CD4-positive, alpha-beta T cell treated with Interleukin-4 for 1 hour (primary cell): ENCODE results near the gene NCAN.

Experiments
- DNase-seq, 2 donors: peaks; one replicate each; pipeline ENCODE4 v3.0.0-alpha.2; 2020 to 2022

The NCAN gene

GRCh38 chr19:19297759-19298158 is 86.0 kb downstream of the NCAN start:
- DNase-seq, result no peak

- no peak for DNase-seq
Observed at GRCh38 chr19:19300613-19301012, 88.9 kb downstream of the NCAN start.
